ENCODE data around the gene FANCE. TPM values are rescaled to one million over a fixed set of nuclear protein-coding genes. Genes with fewer than 3 reads are reported as not detected.

FANCE gene
- total and polyA plus RNA-seq, 9 of the 15 experiments (the other 6 are each of a cell fraction or from before 2014, with no cell fraction given): 5.7 to 30.2 (median 17.0) TPM

DNA sequence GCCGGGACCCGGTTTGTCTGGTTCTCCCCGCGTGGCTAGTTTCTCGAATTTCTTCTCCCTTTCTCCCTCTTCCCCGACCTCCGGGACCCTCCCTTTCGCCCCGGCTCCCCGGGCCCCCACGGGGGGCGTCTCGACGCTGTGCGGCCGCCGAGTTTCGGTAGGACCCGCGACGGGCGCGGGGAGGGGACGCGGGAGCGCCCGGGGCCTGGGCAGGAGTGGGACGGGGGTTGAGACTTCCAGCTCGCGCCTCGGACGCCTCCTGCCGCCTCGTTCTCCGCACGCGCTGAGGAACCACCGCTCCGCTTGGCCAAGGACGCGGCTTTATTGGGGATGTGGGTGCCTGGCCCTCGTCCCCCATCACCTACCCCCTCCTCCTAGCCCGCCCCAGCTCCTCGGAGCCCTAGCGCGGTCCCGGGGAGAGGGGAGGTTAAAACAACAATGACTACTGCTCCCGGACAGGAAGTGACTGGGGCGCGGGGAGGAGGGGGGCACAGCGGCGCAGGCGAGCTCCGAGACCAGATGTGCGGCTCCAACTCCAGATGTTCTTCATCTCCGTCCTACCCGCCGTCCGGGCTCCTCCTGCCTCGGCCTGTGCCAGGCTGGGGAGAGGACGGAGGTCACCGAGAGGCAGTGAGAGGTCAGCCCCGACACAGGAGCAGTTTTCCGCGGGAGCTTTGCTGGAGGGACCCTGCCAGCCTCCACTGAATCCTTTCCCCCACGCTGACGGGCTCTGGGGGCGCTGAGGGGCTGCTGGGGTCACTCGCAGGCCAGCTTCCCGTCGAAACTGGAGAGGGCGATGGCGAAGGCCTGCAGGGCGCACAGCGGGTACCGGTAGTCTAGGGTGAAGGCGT, 45.7 kb downstream of the FANCE start (continued):
- TF ChIP-seq, protein P1, sequence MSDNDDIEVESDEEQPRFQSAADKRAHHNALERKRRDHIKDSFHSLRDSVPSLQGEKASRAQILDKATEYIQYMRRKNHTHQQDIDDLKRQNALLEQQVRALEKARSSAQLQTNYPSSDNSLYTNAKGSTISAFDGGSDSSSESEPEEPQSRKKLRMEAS (CRISPR knock-in tag; IDR thresholded peaks at IDR 0.05): peak; percentile 89
- TF ChIP-seq CTBP1 (IDR thresholded peaks at IDR 0.05; ENCODE audit: borderline replicate concordance) (peak; percentile 29; the same call in 1 of the 2 replicates), ZNF174 (CRISPR knock-in tag; IDR thresholded peaks at IDR 0.05) (no peak), POLR2A (conservative IDR thresholded peaks at IDR 0.05) (peak; percentile 84), SMAD3 (CRISPR knock-in tag; conservative IDR thresholded peaks at IDR 0.05) (no peak), GATAD2A (IDR thresholded peaks at IDR 0.05) (0 out of 2 replicates have a peak, but pooled peaks have one; percentile 50), IRF1 (CRISPR knock-in tag; IDR thresholded peaks at IDR 0.05; ENCODE audit: borderline replicate concordance) (0 out of 2 replicates have a peak, but pooled peaks have one; percentile 74), GABPB1 (CRISPR knock-in tag; IDR thresholded peaks at IDR 0.05) (peak; percentile 89; the same call in 1 of the 2 replicates), NCOA6 (IDR thresholded peaks at IDR 0.05) (0 out of 2 replicates have a peak, but pooled peaks have one; percentile 44), FOXK1 (CRISPR knock-in tag; IDR thresholded peaks at IDR 0.05; ENCODE audit: borderline replicate concordance) (peak; percentile 90)
- TF ChIP-seq, protein P2, sequence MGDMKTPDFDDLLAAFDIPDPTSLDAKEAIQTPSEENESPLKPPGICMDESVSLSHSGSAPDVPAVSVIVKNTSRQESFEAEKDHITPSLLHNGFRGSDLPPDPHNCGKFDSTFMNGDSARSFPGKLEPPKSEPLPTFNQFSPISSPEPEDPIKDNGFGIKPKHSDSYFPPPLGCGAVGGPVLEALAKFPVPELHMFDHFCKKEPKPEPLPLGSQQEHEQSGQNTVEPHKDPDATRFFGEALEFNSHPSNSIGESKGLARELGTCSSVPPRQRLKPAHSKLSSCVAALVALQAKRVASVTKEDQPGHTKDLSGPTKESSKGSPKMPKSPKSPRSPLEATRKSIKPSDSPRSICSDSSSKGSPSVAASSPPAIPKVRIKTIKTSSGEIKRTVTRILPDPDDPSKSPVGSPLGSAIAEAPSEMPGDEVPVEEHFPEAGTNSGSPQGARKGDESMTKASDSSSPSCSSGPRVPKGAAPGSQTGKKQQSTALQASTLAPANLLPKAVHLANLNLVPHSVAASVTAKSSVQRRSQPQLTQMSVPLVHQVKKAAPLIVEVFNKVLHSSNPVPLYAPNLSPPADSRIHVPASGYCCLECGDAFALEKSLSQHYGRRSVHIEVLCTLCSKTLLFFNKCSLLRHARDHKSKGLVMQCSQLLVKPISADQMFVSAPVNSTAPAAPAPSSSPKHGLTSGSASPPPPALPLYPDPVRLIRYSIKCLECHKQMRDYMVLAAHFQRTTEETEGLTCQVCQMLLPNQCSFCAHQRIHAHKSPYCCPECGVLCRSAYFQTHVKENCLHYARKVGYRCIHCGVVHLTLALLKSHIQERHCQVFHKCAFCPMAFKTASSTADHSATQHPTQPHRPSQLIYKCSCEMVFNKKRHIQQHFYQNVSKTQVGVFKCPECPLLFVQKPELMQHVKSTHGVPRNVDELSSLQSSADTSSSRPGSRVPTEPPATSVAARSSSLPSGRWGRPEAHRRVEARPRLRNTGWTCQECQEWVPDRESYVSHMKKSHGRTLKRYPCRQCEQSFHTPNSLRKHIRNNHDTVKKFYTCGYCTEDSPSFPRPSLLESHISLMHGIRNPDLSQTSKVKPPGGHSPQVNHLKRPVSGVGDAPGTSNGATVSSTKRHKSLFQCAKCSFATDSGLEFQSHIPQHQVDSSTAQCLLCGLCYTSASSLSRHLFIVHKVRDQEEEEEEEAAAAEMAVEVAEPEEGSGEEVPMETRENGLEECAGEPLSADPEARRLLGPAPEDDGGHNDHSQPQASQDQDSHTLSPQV (IDR thresholded peaks at IDR 0.05): peak; percentile 87
